Measurements from ENCODE around the gene MYO3B.
"Not testable (repeated sequence)": the region's sequence is repeated elsewhere in the genome, so short reads cannot be mapped to it uniquely, and the experiment has no call there.

MYO3B gene

DNA sequence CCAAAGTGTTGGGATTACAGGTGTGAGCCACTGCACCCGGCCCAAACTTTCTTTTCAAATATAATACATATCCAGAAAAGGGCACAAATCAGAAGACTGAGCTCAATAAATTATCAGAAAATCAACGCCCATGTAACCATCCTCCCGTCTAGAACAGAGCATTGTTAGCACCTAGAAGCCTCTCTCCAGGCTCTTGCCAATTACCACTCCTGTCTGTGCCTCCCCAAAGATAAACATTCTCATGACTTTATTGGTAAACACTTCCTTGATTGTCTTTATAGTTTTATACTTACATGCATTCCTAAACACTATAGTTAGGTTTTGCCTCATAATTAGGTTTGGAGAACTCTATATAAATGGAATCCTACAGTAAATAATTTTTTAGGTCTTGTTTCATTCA is 478.7 kb downstream of the MYO3B start:
- DNase-seq, result no peak

- peak; percentile 26 for DNase-seq
These were observed 482.5 kb downstream of the MYO3B start for GRCh38 chr2:170660409-170660808.

GRCh38 chr2:170665743-170666142 is 487.8 kb downstream of the MYO3B start:
- DNase-seq, result no peak

DNA sequence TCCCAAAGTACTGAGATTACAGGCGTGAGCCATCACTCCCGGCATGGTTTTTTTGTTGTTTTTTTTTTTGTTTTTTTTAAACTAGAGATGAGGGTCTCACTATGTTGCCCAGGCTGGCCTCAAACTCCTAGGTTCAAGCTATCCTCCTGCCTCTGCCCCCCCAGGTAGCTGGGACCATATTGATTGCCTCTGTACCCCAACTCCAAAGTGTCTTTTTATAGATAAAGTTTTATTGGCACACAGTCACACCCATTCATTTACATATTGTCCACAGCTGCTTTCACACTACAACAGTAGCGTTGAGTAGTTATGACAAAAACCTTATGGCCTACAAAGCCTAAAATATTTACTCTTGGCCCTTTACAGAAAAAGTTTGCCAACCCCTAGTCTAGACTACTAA is 492.0 kb downstream of the MYO3B start:
- no peak for DNase-seq

GRCh38 chr2:170670651-170671050 is 492.7 kb downstream of the MYO3B start:
- DNase-seq, result no peak

DNA sequence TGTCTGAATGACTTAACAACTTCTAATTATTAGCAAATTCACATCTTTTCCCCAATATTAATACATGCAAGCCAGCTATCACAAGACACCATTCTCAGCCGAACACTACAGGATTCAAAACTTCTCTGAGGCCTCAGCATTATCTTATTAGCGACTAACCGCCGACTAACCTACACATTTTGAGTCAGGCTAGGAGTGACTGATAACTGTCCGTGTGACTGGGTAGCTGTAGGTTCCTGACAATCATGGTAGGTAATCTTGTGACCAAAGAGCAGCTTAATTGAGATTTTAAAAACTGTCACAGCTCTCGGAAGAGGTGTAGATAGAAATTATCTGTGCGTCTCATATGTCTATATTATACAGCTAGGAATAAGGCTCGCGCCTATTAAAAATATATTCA is 493.1 kb downstream of the MYO3B start:
- no peak for DNase-seq

GRCh38 chr2:170674282-170674681 is 496.3 kb downstream of the MYO3B start:
- not testable (repeated sequence) for DNase-seq

GRCh38 chr2:170675701-170676100 is 497.8 kb downstream of the MYO3B start:
- DNase-seq, result no peak

GRCh38 chr2:170679607-170680079 is 501.7 kb downstream of the MYO3B start:
- no peak for DNase-seq

DNA sequence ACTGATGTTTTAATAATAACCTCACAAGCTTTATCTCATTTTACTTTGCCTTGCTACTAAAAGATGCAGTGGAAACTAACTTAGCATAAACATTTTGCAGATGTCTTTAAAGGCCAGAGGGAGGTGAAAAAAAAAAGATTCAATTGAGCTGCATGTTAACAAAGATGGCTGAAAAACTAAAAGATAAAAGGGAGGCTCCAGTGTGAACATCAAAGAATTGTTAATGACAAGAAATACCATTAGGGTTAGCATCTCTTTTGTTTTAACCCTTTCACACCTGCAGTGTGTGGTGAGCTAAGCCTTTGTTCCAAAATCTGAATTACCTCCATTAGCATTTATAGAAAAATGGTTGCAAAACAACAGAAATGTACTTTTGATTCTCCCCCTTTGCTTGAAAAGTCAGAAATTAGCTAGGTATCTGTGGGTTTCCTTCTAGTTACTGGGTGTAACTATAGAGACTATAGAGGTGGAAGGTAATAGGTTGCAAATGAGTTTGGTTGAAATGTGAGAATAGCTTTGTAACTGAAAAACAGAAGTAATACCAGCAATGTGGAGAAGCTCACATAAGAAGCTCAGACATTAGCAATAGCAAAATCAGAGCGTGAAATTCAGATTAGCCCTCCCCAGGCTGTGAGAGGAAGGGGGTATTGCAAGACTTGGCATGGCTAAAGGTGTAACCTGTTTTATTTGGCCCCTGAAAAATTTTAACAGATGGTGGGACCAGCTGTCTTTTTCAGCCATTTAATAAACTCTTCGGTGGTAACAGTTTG is 502.4 kb downstream of the MYO3B start:
- DNase-seq, result no peak

GRCh38 chr2:170681311-170681710 is 503.4 kb downstream of the MYO3B start:
- no peak for DNase-seq

DNA sequence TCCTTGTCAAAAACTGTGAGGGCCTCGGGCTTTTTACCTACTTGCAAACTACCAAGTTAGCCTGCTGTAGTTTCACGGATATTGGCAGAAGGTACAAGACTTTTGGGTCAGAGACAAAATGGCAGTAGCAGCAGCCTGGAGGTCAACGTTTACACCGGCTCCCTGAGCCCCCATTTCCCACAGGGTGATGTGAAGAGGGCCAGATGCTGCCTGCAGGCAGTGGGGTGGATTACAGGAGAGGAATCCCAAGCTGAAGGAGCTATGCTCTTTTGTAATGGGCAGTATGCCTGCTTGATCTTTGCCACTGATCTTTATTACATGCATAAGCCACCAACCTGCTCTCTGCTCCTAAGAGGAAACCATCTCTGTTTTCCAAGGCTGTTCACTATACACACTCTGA is 507.6 kb downstream of the MYO3B start:
- DNase-seq, result no peak

- DNase-seq, result no peak
These were observed 511.5 kb downstream of the MYO3B start for GRCh38 chr2:170689481-170689880.

DNA sequence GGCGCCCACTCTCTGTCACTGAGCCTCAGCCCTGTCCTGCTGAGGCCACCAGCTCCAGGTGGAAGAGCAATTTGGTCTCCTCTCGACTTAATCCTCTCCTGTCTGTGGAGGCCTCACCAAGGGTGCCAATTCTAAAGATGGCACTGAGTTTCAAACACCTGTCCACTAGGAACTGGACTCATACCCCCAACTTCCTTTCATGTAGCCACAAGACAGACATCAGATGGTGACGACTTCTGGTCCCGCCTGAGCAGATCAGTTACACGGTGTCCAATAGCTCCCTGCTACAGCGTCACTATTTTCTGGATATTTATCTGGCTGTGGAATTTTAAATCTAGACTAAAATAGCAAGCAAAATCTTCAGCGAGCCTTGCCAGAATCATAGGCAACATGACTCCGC is 512.7 kb downstream of the MYO3B start:
- no peak for DNase-seq

DNA sequence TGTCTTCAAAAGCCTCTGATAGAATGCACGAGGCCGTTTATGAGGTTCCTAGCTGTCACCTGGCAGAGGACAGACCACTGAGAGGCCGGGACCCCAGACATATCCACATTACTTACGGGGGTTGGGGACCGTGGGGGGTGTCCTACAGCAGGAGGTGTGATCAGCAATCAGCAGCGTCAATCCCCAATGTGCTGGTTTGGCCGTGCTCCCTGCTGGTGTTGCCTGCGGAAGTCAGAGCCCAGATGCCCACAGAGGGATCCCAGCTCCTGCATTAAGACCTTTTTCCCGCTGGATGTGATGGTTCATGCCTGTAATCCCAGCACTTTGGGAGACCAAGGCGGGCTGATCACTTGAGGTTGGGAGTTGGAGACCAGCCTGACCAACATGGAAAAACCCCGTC is 516.4 kb downstream of the MYO3B start:
- DNase-seq, result no peak

GRCh38 chr2:170695521-170696410 is 517.8 kb downstream of the MYO3B start:
- DNase-seq, result no peak

DNA sequence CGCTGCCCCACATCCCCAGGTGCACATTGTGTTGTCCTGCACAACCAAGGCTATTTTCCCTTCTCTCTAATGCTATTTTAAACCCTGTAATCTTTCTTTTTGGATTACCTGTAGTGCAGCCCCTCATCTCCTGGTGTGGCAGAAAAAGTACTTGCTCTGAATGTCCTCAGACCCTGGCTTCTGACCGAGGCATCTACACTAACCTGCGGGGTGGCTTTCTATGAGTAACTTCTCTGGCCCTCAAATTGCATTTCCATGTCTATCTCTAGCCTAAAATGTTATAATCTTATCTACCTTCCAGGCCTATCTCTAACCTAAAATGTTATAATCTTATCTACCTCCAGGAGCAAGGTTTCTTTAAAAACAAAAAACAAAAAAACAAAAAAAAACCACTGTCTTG is 519.0 kb downstream of the MYO3B start:
- no peak for DNase-seq

DNA sequence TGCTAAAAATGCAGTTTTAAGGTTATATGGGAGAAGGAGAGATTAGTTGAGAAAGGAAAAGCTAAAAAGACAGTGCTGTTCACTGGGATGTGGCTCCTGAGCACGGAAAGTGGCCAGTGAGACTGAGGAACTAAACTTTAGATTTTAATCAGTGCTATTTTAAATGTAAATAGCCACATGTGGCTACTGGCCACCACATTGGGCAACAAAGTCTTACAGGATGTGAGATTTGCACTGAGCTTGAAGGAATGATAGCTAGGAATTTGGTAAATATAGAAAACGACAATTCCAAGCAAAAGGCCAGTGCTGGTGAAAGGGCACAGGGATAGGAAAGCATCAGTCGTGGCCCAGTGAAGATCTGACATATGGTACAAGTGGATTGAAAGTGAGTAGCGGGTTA is 523.1 kb downstream of the MYO3B start:
- no peak for DNase-seq

DNA sequence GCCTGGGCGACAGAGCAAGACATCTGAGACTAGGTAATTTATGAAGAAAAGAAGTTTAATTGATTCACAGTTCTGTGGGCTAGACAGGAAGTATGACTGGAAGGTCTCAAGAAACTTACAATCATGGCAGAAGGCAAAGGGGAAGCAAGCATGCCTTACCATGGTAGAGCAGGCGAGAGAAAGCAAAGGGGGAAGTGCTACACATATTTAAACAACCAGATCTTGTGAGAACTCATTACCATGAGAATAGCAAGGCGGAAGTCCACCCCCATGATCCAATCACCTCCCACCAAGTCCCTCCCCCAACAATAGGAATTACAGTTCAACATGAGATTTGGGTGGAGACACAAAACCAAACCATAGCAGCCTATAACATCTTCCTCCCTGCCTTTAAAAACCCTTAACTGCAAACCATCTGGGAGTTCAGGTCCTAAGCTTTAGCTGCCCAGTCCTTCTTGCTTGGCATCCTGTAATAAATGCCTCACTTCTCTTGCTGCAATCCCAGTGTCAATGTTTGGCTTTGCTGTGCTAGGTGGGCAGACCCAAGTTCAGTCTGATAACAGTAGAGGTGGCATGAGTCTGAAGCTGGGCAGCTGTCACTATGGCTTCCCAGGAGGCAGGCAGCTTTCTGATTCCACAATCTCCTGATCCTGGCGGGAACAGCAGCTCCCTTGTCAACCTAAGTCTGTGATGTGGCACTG is 526.0 kb downstream of the MYO3B start:
- DNase-seq, result no peak
